GM19324 (cell line): Measurements from ENCODE around the gene C1orf115.
A peak's percentile ranks its signal among the peaks of the same experiment; 100 is the strongest.
"Not testable (repeated sequence)": the region's sequence is repeated elsewhere in the genome, so short reads cannot be mapped to it uniquely, and the experiment has no call there.

Experiments
- ATAC-seq: cut with Tn5 transposase; IDR thresholded peaks from one replicate; pipeline ENCODE4 v1.9.1; 2021; ENCODE audit warnings: mild to moderate bottlenecking, moderate library complexity; ENCODE audit not compliant: unreplicated experiment, low FRiP score

C1orf115 gene, protein sequence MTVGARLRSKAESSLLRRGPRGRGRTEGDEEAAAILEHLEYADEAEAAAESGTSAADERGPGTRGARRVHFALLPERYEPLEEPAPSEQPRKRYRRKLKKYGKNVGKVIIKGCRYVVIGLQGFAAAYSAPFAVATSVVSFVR

DNA sequence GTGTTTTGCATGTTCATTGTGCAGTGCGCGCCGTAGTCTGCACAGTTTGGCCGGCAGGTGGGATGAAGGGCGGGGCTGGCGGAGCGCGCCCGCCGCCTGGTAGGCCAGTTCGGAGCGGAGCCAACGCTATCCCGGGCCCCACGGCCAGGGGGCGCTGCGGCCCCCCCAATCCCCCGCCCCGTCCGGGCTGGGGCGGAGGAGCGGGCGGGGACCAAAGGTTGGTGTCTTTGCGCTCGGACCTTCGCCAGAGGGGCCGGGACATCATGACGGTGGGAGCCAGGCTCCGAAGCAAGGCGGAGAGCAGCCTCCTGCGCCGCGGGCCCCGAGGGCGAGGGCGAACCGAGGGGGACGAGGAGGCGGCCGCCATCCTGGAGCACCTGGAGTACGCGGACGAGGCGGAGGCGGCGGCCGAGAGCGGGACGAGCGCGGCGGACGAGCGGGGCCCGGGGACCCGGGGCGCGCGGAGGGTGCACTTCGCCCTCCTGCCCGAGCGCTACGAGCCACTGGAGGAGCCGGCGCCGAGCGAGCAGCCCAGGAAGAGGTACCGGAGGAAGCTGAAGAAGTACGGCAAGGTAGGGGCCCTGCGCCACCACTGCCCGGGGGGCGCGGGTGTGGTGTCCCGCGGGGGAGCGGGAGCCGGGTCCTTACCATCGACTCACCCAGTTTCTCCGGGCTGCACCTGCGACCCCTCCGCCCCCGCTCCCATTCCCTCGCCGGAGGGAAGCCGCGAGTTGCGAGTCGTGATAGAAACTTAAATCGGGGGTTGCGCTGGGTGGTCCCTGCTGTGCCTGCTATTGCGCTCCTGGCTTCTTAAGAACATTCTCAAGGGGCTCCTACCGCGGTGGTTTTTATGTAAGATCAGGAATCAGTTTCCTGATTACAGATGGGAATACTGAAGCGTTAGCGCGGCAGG lies at the start of gene C1orf115:
Gene C1orf115 (plus strand): TSS at position 224 of the 913 bp plus-strand sequence. CDS start 40 bp downstream, at position 264.
- peak; percentile 76 for ATAC-seq

DNA sequence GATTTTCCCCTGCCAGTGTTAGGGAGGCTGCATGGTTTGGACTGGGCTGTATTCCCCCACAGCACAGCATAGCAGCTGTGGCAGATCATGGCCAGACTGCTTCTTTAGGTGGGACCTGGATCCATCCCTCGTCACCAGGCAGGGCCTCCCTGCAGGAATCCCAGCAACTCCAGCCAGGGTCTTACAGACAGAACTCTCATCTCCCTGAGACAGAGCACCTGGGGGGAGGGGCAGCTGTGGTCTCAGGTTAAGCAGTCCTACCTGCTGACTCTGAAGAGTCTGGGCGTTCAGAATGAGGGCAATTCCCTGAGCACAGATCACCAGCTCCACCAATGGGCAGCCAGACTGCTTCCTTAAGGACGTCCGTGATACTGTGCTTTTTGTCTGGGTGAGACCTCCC lies 47.9 kb upstream of the C1orf115 start:
- no peak for ATAC-seq

DNA sequence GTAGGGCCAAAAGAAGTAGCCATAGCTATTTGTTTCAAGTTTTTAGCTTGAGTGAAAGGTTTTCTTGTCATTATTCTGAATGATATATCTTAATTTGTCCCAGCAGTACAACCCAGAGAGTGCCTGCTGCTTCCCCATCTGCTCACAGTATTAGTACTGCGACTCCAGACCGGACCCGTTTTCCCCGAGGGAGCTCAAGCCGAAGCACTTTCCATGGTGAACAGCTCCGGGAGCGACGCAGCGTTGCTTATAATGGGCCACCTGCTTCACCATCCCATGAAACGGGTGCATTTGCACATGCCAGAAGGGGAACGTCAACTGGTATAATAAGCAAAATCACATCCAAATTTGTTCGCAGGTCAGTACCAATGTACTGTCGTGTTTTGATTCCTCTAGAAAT lies 37.2 kb upstream of the C1orf115 start:
- no peak for ATAC-seq

DNA sequence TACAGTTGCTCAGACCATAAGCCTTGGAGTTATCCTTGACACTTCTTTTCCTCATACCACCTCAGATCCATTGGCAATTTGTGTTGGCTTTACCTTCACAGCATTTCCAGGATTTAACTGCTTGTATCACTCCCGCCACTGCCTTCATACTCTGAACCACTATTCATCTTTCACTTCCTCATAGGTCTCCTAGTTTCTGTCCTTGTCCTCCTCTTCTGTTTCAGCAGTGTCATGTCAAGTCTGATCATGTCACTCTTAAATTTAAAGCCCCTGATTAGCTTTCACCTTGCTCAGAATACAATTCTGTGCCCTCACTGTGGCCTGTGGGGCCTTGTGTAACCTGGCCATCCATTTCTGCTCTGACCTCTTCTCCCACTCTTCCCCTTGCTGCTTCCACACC lies 34.7 kb upstream of the C1orf115 start:
- peak; percentile 82 for ATAC-seq

DNA sequence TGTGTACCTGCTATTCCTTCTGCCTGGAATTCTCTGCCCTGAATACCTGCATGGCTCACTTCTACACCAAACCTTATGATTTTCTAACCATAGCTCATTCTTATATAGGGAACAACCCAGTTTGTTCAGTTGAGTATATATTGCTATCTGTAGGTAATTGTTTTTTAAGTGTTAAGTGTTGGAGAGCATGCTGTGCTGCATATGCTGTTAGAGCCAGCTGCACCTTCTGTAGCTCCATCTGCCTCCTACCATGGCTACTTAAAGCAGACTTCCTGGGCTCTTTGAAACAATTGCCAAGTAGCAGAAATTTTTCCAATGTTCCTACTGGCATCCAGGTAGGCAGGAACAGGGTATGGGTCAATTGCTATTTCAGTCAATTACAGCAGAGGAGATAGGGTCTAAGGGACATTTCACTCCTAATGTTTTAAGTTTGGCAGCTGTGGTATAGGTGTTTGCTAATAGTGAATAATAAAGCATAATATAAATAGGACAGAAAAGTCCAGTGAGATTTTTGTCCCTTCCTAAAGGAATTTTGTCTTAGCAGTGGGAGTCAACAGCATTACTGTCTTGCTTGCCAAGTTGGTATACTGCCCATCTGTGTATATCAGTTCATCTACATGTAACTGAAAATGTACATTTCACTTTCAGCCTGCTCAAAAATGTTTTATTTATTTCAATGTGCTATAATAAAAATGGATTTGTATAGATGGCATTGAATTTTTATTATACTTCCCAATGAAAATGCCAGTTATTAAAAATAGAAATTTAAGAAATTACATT lies 34.0 kb upstream of the C1orf115 start:
- peak; percentile 36 for ATAC-seq

DNA sequence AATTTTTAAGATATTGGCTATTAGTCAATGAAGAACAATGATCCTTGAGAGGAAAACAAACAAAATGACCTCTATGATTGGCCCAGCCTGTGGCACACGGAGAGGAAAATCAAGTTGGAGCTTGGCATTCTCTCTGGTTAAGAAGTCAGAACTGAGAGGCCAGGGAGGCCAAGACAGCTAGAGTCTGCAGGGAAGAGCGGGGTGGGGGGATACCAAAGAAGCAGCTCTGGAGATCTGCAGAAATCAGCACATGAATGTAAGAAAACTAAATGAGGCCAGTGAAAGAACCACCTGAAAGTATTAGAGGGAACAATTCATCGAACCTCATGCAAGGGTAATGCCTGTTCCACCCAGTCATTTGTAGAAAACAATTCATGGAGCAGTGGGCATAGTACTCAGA lies 23.8 kb upstream of the C1orf115 start:
- no peak for ATAC-seq

DNA sequence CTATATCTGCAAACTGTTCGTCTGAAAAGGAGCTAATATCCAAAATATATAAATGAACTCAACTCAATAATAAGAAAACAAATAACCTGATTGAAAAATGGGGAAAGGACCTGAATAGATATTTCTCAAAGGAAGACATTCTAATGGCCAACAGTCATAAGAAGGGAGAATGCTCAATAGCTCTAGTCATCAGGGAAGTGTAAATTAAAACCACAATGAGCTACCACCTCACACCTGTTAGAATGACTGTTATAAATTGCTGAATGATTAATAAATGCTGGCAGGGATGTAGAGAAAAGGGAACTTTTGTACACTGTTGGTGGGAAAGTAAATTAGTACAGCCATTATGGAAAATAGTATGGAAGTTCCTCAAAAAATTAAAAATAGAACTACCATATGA lies 21.2 kb upstream of the C1orf115 start:
- no peak for ATAC-seq

DNA sequence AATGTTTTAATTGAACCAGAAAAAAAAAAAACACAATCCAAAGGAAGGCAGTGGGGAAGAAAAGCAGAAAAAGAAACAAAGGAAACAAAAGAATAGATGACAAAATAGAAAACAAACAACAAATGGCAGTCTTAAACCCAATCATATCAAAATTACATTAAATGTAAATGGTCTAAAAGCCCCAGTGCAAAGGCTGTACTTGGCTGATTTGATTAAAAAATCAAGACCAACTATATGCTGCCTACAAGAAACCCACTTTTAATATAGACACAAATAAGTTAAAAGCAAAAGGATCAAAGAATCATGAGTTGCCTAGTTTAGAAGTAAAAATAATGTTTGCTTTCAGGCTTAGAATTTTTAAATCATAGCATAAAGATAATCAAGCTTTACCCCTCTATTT lies 19.8 kb upstream of the C1orf115 start:
- no peak for ATAC-seq

DNA sequence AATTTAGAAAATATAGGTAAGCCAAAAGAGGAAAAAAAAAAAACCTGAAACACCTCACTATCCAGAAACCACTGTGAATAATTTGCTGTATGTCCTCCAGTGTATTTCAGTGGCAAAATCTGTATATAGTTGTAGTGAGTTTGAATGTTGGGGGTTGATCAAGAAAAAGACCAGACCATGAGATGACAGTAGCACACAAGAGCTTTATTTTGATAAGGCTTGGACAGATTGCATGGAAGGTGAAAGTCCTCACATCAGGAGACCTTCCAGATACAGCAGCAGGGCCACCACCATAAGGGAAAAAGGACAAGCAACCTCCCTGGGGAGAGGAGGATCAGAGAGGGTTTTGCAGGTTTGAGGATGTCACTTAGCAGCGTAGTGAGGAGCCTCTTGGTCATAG lies 16.2 kb upstream of the C1orf115 start:
- ATAC-seq: no peak

DNA sequence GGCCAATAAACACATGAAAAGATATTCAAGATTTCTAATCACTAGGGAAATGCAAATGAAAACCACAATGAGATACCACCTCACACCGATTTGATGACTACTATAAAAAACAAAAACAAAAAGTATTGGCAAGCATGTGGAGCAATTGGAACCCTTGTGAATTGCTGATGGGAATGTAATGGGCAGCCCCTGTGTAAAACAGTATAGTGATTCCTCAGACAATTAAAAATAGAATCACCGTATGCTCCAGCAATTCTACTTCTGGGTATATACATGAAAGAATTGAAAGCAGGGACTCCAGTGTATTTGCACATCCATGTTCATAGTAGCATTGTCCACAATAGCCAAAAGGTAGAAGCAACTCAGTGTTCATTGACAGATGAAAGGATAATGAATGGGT lies 12.9 kb upstream of the C1orf115 start:
- ATAC-seq: no peak

DNA sequence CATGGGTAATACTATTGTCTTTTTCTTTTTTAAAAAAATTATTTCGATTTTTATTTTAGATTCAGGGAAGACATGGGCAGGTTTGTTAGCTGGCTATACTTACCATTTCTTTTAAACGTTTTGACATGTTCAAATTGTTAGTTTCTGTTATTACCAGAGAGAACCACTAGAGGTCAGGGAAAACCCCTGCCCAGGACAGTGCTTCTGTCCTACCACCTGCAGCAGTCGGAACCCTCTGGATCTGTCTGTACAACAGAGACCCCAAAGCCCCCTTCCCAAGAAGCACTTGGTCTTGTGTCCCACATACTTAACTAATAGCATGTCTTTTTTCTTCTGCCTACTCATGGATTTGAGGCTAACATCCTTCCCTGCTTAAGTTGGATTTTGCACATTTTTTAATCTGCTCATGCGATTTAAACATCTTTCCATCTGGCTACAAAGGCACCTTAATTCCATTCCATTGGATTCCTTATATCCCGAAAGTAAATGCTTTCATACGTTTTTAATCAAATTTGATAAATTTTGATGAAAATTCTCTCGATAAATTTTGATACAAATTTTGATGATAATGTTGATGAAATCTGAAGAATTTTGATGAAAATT lies 10.0 kb upstream of the C1orf115 start:
- ATAC-seq: peak; percentile 84

DNA sequence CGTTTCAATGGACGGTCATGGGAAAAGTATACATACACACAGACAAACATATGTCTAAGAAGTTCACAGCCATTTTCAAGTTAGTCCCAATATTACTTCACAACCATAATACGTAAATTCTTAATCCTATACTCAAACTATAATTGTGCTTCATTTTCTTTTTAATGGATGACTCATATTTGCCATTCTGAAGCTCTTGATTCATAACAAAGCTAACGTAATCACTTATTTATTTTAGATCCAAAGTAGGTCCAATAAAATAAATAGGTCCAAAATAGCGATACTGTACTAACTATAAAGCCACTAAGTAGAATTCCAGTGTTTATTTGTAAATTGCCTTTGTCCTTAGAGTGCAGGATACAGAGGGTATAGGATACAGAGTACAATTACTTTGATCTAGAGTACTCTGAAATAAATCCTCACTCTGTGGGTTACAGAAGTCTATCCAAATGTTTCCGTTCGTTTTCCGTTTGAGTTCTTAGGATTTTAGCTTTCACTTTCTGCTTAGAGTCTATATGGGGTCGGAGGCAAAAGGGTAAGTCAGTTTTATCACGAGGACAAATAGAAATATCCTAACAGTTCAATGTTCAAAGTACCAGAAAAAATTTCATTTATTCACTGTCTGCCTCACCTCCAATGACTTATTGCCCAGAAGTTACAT lies 8.8 kb upstream of the C1orf115 start:
- no peak for ATAC-seq

DNA sequence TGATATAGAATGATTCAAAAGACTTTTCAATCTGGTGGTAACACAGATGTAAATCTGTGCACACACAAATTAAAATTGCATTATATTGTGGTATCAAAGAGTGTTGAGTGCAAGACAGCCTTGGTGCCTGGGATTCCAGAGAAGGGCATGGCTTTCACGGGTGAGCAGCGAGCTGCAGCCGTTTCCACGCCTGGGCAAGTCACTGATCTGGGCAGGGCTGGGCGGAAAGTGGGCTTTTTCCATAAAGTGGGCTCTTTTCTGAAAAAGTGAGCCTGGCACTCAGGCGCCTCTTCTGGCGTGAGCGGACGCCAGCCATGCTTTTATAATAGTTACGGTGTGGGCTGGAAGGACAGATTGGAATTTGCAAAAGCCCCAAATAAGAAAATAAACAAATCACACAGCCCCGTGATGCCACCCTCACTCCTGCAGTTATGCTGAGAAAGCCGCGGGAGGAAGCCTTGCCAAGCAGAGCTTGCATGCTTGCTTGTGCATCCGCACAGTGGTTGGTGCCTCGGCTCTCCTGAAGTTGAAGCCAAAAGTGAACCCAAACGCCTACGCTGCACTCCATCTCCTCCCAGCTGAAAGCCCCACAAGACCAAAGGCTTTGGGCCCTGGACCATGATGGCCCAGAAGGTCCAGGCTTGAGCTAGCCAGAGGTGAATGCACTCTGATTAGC lies 7.1 kb upstream of the C1orf115 start:
- ATAC-seq: no peak

DNA sequence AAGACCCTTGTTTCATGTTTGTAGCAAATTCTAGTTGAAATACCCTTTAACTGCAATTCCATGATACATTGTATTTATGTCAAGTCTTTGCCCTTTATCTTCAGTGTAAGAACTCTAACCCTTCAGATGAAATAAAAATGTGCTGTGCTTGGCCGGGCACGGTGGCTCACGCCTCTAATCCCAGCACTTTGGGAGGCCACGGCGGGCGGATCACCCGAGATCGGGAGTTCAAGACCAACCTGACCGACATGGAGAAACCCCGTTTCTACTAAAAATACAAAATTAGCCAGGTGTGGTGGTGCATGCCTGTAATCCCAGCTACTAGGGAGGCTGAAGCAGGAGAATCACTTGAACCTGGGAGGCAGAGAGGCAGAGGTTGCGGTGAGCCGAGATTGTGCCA lies 6.4 kb upstream of the C1orf115 start:
- not testable (repeated sequence) for ATAC-seq

DNA sequence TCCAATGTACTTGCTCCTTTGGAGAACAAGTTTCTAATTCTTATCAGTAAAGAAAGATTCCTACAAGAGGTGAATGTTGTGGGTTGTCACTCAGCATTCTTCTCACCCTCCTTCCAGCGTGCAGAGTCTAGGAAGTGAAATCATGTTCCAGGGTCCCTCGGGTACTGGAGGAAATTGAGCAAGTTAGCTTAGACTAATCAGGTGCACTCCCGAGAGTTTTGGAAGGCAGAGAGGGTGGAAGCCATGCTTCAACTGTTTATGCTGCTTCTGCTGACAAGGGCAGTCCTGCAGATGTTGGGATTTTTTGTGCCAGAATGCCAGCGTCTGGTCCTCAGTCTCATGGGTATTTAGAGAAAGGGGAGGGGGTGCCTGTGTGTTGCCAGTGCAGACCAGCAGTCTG lies 5.3 kb upstream of the C1orf115 start:
- no peak for ATAC-seq

DNA sequence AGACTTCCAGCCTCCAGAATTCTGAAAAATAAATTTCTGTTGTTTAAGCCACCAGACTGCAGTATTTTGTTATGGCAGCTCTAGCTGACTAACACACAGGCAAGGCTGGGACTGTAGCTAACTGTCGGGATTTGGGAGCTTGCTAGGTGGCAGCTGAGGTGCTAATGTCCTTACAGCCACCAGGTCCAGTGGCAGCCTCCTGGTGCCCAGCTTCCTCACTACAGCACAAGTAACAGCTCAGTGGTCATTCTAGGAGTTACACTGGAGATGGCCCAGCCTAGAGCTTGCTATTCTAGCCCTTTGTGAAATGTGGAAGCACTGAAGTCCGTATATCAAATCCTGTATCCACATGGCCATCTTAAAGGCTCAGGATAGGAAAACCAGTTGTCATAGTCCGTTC lies 4.3 kb upstream of the C1orf115 start:
- no peak for ATAC-seq

DNA sequence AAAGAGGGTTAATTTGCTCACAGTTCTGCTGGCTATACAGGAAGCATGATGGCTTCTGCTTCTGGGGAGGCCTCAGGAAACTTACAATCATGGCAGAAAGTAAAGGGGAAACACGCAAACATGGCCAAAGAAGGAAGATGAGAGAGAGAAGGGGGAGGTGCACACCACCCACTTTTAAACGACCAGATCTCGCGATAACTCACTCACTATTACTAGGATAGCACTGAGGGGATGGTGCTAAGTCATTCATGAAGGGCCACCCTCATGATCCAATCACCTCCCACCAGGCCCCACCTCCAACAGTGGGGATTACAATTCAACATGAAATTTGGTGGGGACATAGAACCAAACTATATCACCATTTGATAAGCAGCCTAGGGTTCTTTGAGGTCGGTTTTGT lies 2.4 kb upstream of the C1orf115 start:
- ATAC-seq: no peak

DNA sequence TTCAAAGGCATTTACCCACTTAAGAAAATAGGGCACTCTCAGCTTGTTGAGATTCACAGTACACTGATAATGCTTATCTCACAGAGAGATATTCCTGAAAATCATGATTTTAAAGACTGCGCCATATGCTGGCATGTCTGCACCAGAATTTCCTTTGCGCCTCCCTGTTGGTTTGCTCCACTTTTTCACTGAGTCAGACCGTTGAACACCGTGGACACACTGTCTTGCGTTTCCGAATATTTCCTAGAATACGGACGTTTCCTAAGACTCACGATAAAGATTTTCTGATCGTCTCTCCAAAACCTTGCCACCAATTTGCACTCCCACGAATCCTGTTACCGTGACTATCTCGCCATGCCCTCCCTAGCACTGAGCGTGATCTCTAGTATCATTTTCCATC lies 497 bp upstream of the C1orf115 start:
- no peak for ATAC-seq

DNA sequence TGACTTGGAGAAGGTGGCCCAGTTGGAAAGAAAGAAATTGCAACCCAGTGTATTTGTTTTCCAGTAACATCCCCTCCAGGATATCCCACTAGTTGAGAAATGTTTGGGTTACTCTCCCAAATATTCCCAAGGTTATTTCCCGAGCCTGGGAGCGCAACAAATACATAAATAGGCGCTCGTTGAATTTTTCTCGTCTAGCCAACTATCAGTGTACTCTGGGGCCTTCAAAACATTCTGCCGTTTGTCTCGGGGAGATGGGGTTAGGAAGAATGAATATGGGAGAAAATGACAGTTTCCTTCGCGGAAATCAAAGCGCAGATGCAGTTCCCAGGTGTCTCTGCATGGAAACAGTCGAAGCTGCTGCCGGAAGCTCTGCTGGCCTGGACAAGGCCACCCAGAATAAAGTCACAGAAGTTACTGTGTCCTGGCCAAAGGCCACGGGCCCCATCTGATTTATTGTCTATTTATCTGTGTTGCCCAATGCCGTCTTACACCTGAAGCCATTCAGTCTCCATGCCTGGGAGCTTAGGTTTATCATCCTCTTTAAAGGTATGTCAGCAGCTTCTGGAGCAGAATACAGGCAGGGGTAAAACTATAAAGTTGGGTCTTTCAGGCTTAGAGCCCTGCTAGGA lies 1.0 kb downstream of the C1orf115 start:
- ATAC-seq: no peak
